ENCODE measurements around the gene PDZRN4.

The PDZRN4 gene

GRCh38 chr12:41439801-41440200 is 251.7 kb downstream of the PDZRN4 start:
- Histone ChIP-seq H3K27ac (ENCODE audit: insufficient read depth in 1 of 2, low read depth in 1 of 2, low read length in 2 of 2, poor library complexity in 1 of 2, severe bottlenecking in 2 of 2) (no peak overlapping the region), H3K4me1 (ENCODE audit: control extremely low read depth in 1 of 4, control insufficient read depth in 4 of 4, insufficient read depth in 4 of 4, low read length in 3 of 4) (peaks cover 0 to 20% (median 8%) of the 10 kb centered on the region in 4 experiments), H3K27me3 (replicated peaks in 2 of 5; ENCODE audit: control insufficient read depth in 4 of 5, insufficient read depth in 5 of 5, low read length in 4 of 5) (no peaks in the 10 kb centered on the region), H3K4me3 (ENCODE audit: control insufficient read depth in 1 of 7, extremely low read depth in 1 of 7, insufficient read depth in 4 of 7, low read depth in 2 of 7, low read length in 6 of 7) (peak overlapping the region in 1 of 7 experiments; percentile 48), H3K9me3 (ENCODE audit: control extremely low read depth in 1 of 5, control insufficient read depth in 4 of 5, insufficient read depth in 2 of 5, low read depth in 1 of 5, low read length in 4 of 5) (peaks cover 0 to 2% (median 0%) of the 10 kb centered on the region in 5 experiments), H3K36me3 (ENCODE audit: control insufficient read depth in 4 of 4, insufficient read depth in 4 of 4, low read length in 3 of 4) (no peaks in the 10 kb centered on the region)
- CTCF ChIA-PET, result interaction anchor here (1.0 to 1.2 kb wide), 3 partner anchors 83 to 584 kb away, joined by 3 to 6 read pairs (median 4); no protein-coding TSS in a partner anchor
- no peak for DNase-seq
- WGBS (ENCODE audit: insufficient coverage), result 5% methylated on average over 2 of the region's 2 CpGs
- POLR2A ChIA-PET, result no interaction called here

- H3K36me3 ChIP-seq (ENCODE audit: control insufficient read depth in 4 of 4, insufficient read depth in 4 of 4, low read length in 3 of 4), result no peaks in the 10 kb centered on the region
- H3K27ac ChIP-seq (ENCODE audit: insufficient read depth in 1 of 2, low read depth in 1 of 2, low read length in 2 of 2, poor library complexity in 1 of 2, severe bottlenecking in 2 of 2), result no peak overlapping the region
- no peaks in the 10 kb centered on the region for H3K27me3 ChIP-seq (replicated peaks in 2 of 5; ENCODE audit: control insufficient read depth in 4 of 5, insufficient read depth in 5 of 5, low read length in 4 of 5)
- peaks cover 0 to 20% (median 8%) of the 10 kb centered on the region in 4 experiments for H3K4me1 ChIP-seq (ENCODE audit: control extremely low read depth in 1 of 4, control insufficient read depth in 4 of 4, insufficient read depth in 4 of 4, low read length in 3 of 4)
- no peak for DNase-seq
- H3K9me3 ChIP-seq (ENCODE audit: control extremely low read depth in 1 of 5, control insufficient read depth in 4 of 5, insufficient read depth in 2 of 5, low read depth in 1 of 5, low read length in 4 of 5), result peaks cover 0 to 2% (median 0%) of the 10 kb centered on the region in 5 experiments
- CTCF ChIA-PET, result interaction anchor here (0.6 kb wide), 1 partner anchor 670 kb away, joined by 3 read pairs; no protein-coding TSS in a partner anchor
- no peak overlapping the region for H3K4me3 ChIP-seq (ENCODE audit: control insufficient read depth in 1 of 7, extremely low read depth in 1 of 7, insufficient read depth in 4 of 7, low read depth in 2 of 7, low read length in 6 of 7)
- POLR2A ChIA-PET, result no interaction called here
Observed at GRCh38 chr12:41441180-41441579, 253.1 kb downstream of the PDZRN4 start.

- DNase-seq, result no peak
- POLR2A ChIA-PET, result no interaction called here
- H3K27me3 ChIP-seq (replicated peaks in 2 of 5; ENCODE audit: control insufficient read depth in 4 of 5, insufficient read depth in 5 of 5, low read length in 4 of 5), result no peaks in the 10 kb centered on the region
- CTCF ChIA-PET, result no interaction called here
- no peak overlapping the region for H3K4me3 ChIP-seq (ENCODE audit: control insufficient read depth in 1 of 7, extremely low read depth in 1 of 7, insufficient read depth in 4 of 7, low read depth in 2 of 7, low read length in 6 of 7)
- no peaks in the 10 kb centered on the region for H3K36me3 ChIP-seq (ENCODE audit: control insufficient read depth in 4 of 4, insufficient read depth in 4 of 4, low read length in 3 of 4)
- peaks cover 0 to 2% (median 0%) of the 10 kb centered on the region in 5 experiments for H3K9me3 ChIP-seq (ENCODE audit: control extremely low read depth in 1 of 5, control insufficient read depth in 4 of 5, insufficient read depth in 2 of 5, low read depth in 1 of 5, low read length in 4 of 5)
- H3K27ac ChIP-seq (ENCODE audit: insufficient read depth in 1 of 2, low read depth in 1 of 2, low read length in 2 of 2, poor library complexity in 1 of 2, severe bottlenecking in 2 of 2), result no peak overlapping the region
- peaks cover 0 to 14% (median 4%) of the 10 kb centered on the region in 4 experiments for H3K4me1 ChIP-seq (ENCODE audit: control extremely low read depth in 1 of 4, control insufficient read depth in 4 of 4, insufficient read depth in 4 of 4, low read length in 3 of 4)
Observed at GRCh38 chr12:41442896-41443295, 254.8 kb downstream of the PDZRN4 start.

GRCh38 chr12:41443690-41444089 is 255.6 kb downstream of the PDZRN4 start:
- H3K4me1 ChIP-seq (ENCODE audit: control extremely low read depth in 1 of 4, control insufficient read depth in 4 of 4, insufficient read depth in 4 of 4, low read length in 3 of 4), result peaks cover 0 to 11% (median 0%) of the 10 kb centered on the region in 4 experiments
- ChIA-PET CTCF (no interaction called here), POLR2A (no interaction called here)
- no peaks in the 10 kb centered on the region for H3K36me3 ChIP-seq (ENCODE audit: control insufficient read depth in 4 of 4, insufficient read depth in 4 of 4, low read length in 3 of 4)
- no peak overlapping the region for H3K4me3 ChIP-seq (ENCODE audit: control insufficient read depth in 1 of 7, extremely low read depth in 1 of 7, insufficient read depth in 4 of 7, low read depth in 2 of 7, low read length in 6 of 7)
- WGBS (ENCODE audit: insufficient coverage), result 53% methylated on average over 2 of the region's 2 CpGs
- no peak overlapping the region for H3K27ac ChIP-seq (ENCODE audit: insufficient read depth in 1 of 2, low read depth in 1 of 2, low read length in 2 of 2, poor library complexity in 1 of 2, severe bottlenecking in 2 of 2)
- peaks cover 0 to 2% (median 0%) of the 10 kb centered on the region in 5 experiments for H3K9me3 ChIP-seq (ENCODE audit: control extremely low read depth in 1 of 5, control insufficient read depth in 4 of 5, insufficient read depth in 2 of 5, low read depth in 1 of 5, low read length in 4 of 5)
- no peak for DNase-seq
- H3K27me3 ChIP-seq (replicated peaks in 2 of 5; ENCODE audit: control insufficient read depth in 4 of 5, insufficient read depth in 5 of 5, low read length in 4 of 5), result no peaks in the 10 kb centered on the region

GRCh38 chr12:41452838-41453407 is 264.8 kb downstream of the PDZRN4 start:
- Histone ChIP-seq H3K4me3 (ENCODE audit: control insufficient read depth in 1 of 7, extremely low read depth in 1 of 7, insufficient read depth in 4 of 7, low read depth in 2 of 7, low read length in 6 of 7) (no peak overlapping the region), H3K27me3 (replicated peaks in 2 of 5; ENCODE audit: control insufficient read depth in 4 of 5, insufficient read depth in 5 of 5, low read length in 4 of 5) (no peaks in the 10 kb centered on the region), H3K4me1 (ENCODE audit: control extremely low read depth in 1 of 4, control insufficient read depth in 4 of 4, insufficient read depth in 4 of 4, low read length in 3 of 4) (no peaks in the 10 kb centered on the region), H3K9me3 (ENCODE audit: control extremely low read depth in 1 of 5, control insufficient read depth in 4 of 5, insufficient read depth in 2 of 5, low read depth in 1 of 5, low read length in 4 of 5) (no peaks in the 10 kb centered on the region), H3K27ac (ENCODE audit: insufficient read depth in 1 of 2, low read depth in 1 of 2, low read length in 2 of 2, poor library complexity in 1 of 2, severe bottlenecking in 2 of 2) (no peak overlapping the region), H3K36me3 (ENCODE audit: control insufficient read depth in 4 of 4, insufficient read depth in 4 of 4, low read length in 3 of 4) (no peaks in the 10 kb centered on the region)
- POLR2A ChIA-PET, result no interaction called here
- whole genome bisulfite sequencing (ENCODE audit: insufficient coverage), result 70% methylated on average over 3 of the region's 6 CpGs
- CTCF ChIA-PET, result interaction anchor here (1.3 kb wide), 1 partner anchor 8 kb away, joined by 3 read pairs; no protein-coding TSS in a partner anchor
- no peak for DNase-seq

GRCh38 chr12:41453409-41453808 is 265.3 kb downstream of the PDZRN4 start:
- POLR2A ChIA-PET, result no interaction called here
- DNase-seq, result no peak
- no peaks in the 10 kb centered on the region for H3K9me3 ChIP-seq (ENCODE audit: control extremely low read depth in 1 of 5, control insufficient read depth in 4 of 5, insufficient read depth in 2 of 5, low read depth in 1 of 5, low read length in 4 of 5)
- 95% methylated on average over 3 of the region's 4 CpGs for WGBS (ENCODE audit: insufficient coverage)
- H3K4me1 ChIP-seq (ENCODE audit: control extremely low read depth in 1 of 4, control insufficient read depth in 4 of 4, insufficient read depth in 4 of 4, low read length in 3 of 4), result no peaks in the 10 kb centered on the region
- no peak overlapping the region for H3K27ac ChIP-seq (ENCODE audit: insufficient read depth in 1 of 2, low read depth in 1 of 2, low read length in 2 of 2, poor library complexity in 1 of 2, severe bottlenecking in 2 of 2)
- no peaks in the 10 kb centered on the region for H3K36me3 ChIP-seq (ENCODE audit: control insufficient read depth in 4 of 4, insufficient read depth in 4 of 4, low read length in 3 of 4)
- no peak overlapping the region for H3K4me3 ChIP-seq (ENCODE audit: control insufficient read depth in 1 of 7, extremely low read depth in 1 of 7, insufficient read depth in 4 of 7, low read depth in 2 of 7, low read length in 6 of 7)
- no peaks in the 10 kb centered on the region for H3K27me3 ChIP-seq (replicated peaks in 2 of 5; ENCODE audit: control insufficient read depth in 4 of 5, insufficient read depth in 5 of 5, low read length in 4 of 5)
- CTCF ChIA-PET, result interaction anchor here (0.7 to 1.3 kb wide), 2 partner anchors 8 to 67 kb away, joined by 3 read pairs; no protein-coding TSS in a partner anchor

GRCh38 chr12:41459111-41459905 is 271.2 kb downstream of the PDZRN4 start:
- H3K27me3 ChIP-seq (replicated peaks in 2 of 5; ENCODE audit: control insufficient read depth in 4 of 5, insufficient read depth in 5 of 5, low read length in 4 of 5), result no peaks in the 10 kb centered on the region
- 88% methylated on average over 1 of the region's 2 CpGs for WGBS (ENCODE audit: insufficient coverage)
- H3K4me3 ChIP-seq (ENCODE audit: control insufficient read depth in 1 of 7, extremely low read depth in 1 of 7, insufficient read depth in 4 of 7, low read depth in 2 of 7, low read length in 6 of 7), result no peak overlapping the region
- no peaks in the 10 kb centered on the region for H3K36me3 ChIP-seq (ENCODE audit: control insufficient read depth in 4 of 4, insufficient read depth in 4 of 4, low read length in 3 of 4)
- no peak for DNase-seq
- no peak overlapping the region for H3K27ac ChIP-seq (ENCODE audit: insufficient read depth in 1 of 2, low read depth in 1 of 2, low read length in 2 of 2, poor library complexity in 1 of 2, severe bottlenecking in 2 of 2)
- no peaks in the 10 kb centered on the region for H3K9me3 ChIP-seq (ENCODE audit: control extremely low read depth in 1 of 5, control insufficient read depth in 4 of 5, insufficient read depth in 2 of 5, low read depth in 1 of 5, low read length in 4 of 5)
- POLR2A ChIA-PET, result no interaction called here
- no peaks in the 10 kb centered on the region for H3K4me1 ChIP-seq (ENCODE audit: control extremely low read depth in 1 of 4, control insufficient read depth in 4 of 4, insufficient read depth in 4 of 4, low read length in 3 of 4)
- CTCF ChIA-PET, result no interaction called here
